ENCODE results near the gene ZNF780B. TPM values are rescaled to one million over a fixed set of nuclear protein-coding genes. Genes with fewer than 3 reads are reported as not detected.

The ZNF780B gene
- total RNA-seq (10 to 100 TPM; 32.7 to 35.7 TPM), polyA plus RNA-seq (ENCODE audit: insufficient read length in 2 of 2) (10 to 100 TPM; 17.7 to 18.9 TPM)
- long read RNA-seq, donor 1, result 0 reads
- long read RNA-seq, donor 2, result 0 reads
- long read RNA-seq, donor 3, result 0 reads
- long read RNA-seq, donor 4, result 0 reads

DNA sequence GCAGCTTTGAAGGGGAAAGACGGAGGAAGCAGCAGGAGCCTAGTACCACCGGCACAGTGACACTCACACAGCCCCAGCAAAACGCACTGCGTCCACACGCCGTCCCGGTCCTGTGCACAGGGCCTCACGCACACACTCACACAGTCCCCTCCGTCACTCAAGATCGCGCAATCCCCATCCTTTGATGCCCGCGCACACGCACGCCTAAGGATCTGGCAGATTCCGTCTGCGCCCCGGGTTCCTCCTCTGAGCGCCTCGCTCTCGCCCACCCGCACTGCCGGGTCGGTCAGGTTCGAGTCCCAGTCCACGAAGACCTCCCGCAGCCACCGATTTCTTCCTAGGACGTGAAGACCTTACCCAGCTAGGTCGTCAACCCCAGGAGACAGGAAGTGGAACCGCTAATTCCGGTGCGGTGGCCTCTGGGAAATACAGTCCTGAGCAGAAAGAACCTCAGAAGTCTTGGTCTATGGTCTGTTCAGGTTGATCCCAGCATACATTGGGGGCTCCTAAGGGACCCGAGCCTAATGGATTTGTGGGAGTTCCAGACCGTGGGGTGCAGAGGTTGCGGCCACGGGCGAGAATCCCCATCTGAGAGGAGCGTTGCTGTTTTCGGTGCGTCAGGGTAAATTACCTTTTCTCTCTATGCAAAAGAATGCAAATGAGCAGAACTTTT lies at the start of gene ZNF780B:
TSS of gene ZNF780B (minus strand) at position 400 of the 673 bp plus-strand sequence. CDS start 5,899 bp downstream, outside the sequence.
- 0% methylated on average over 33 of the region's 41 CpGs for WGBS (ENCODE audit: insufficient coverage)
- Histone ChIP-seq H3K4me3 (ENCODE audit: low read depth, low read length) (peak within 1 kb of the TSS; percentile 66), H3K27me3 (ENCODE audit: control insufficient read depth, insufficient read depth, low read length) (no peaks in the 10 kb centered on the region), H3K36me3 (ENCODE audit: control insufficient read depth, insufficient read depth, low read length) (no peaks in the 10 kb centered on the region), H3K9me3 (ENCODE audit: control insufficient read depth, insufficient read depth, low read length) (peaks cover 6% of the 10 kb centered on the region), H3K27ac (ENCODE audit: low read depth, low read length) (peak within 1 kb of the TSS; percentile 74), H3K4me1 (ENCODE audit: control insufficient read depth, insufficient read depth, low read length) (peaks cover 3% of the 10 kb centered on the region)
- DNase-seq (ENCODE audit: low read depth in 4 of 6, low spot score in 6 of 6), result peak; percentile 57 to 94 (median 68)

DNA sequence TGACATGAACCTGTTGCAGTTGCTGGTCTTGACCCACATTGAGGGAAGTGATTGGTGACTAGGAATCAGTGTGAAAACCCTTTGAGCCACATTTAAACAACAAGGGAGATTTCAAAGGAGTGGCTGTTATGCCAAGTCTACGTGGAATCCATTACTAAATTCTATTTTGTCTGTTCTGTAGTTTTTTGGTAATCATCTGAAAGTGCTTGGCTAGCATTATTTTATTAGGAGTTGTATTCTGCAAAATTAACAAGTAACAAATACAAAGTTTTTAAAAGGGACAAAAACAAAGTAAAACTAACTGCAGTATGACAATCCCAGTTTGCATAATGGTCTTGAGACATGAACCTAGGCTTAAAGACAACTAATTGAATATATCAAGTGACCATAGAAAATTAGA lies 48.7 kb upstream of the ZNF780B start:
- no peaks in the 10 kb centered on the region for H3K27me3 ChIP-seq (ENCODE audit: control insufficient read depth, insufficient read depth, low read length)
- H3K4me3 ChIP-seq (ENCODE audit: low read depth, low read length), result no peak overlapping the region
- no peak overlapping the region for H3K27ac ChIP-seq (ENCODE audit: low read depth, low read length)
- H3K4me1 ChIP-seq (ENCODE audit: control insufficient read depth, insufficient read depth, low read length), result no peaks in the 10 kb centered on the region
- no peaks in the 10 kb centered on the region for H3K36me3 ChIP-seq (ENCODE audit: control insufficient read depth, insufficient read depth, low read length)
- no CpG with 5 or more reads among the region's 1 CpG for WGBS (ENCODE audit: insufficient coverage)
- H3K9me3 ChIP-seq (ENCODE audit: control insufficient read depth, insufficient read depth, low read length), result no peaks in the 10 kb centered on the region
- no peak for DNase-seq (ENCODE audit: low read depth in 4 of 6, low spot score in 6 of 6)

DNA sequence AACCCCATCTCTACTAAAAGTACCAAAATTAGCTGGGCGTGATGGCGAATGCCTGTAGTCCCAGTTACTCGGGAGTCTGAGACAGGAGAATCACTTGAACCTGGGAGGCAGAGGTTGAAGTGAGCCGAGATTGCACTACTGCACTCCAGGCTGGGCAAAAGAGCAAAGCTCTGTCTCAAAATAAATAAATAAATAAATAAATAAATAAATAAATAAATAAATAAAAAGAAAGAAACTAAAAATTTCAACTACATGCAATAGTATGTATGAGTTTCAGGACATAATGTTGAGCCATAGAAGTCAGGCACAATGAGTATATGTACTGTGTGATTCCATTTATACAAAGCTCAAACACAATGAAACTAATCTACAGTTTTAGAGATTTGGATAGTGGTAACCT lies 47.6 kb upstream of the ZNF780B start:
- H3K4me1 ChIP-seq (ENCODE audit: control insufficient read depth, insufficient read depth, low read length), result no peaks in the 10 kb centered on the region
- no peaks in the 10 kb centered on the region for H3K27me3 ChIP-seq (ENCODE audit: control insufficient read depth, insufficient read depth, low read length)
- no peaks in the 10 kb centered on the region for H3K36me3 ChIP-seq (ENCODE audit: control insufficient read depth, insufficient read depth, low read length)
- no CpG with 5 or more reads among the region's 4 CpGs for WGBS (ENCODE audit: insufficient coverage)
- DNase-seq (ENCODE audit: low read depth in 4 of 6, low spot score in 6 of 6), result no peak
- H3K4me3 ChIP-seq (ENCODE audit: low read depth, low read length), result no peak overlapping the region
- no peaks in the 10 kb centered on the region for H3K9me3 ChIP-seq (ENCODE audit: control insufficient read depth, insufficient read depth, low read length)
- no peak overlapping the region for H3K27ac ChIP-seq (ENCODE audit: low read depth, low read length)

DNA sequence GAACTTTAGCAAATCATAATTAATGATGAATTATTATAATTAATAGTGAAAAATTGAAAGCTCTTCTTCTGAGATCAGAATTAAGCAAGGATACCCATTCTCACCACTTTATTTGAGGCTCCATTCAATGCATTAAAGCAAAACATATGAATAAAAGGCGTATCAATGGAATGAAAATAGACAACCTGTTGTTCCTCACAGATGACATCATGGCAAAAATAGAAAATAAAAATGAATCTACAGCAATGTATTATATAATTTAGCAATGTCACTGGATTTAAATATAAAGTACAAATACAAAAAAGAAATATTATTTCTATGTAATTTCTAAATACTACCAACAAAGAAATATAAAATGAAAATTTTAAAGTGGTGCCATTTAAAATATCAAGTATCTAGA lies 45.8 kb upstream of the ZNF780B start:
- no CpG with 5 or more reads among the region's 1 CpG for WGBS (ENCODE audit: insufficient coverage)
- Histone ChIP-seq H3K36me3 (ENCODE audit: control insufficient read depth, insufficient read depth, low read length) (no peaks in the 10 kb centered on the region), H3K27me3 (ENCODE audit: control insufficient read depth, insufficient read depth, low read length) (no peaks in the 10 kb centered on the region), H3K9me3 (ENCODE audit: control insufficient read depth, insufficient read depth, low read length) (no peaks in the 10 kb centered on the region), H3K4me3 (ENCODE audit: low read depth, low read length) (no peak overlapping the region), H3K27ac (ENCODE audit: low read depth, low read length) (no peak overlapping the region), H3K4me1 (ENCODE audit: control insufficient read depth, insufficient read depth, low read length) (no peaks in the 10 kb centered on the region)
- DNase-seq (ENCODE audit: low read depth in 4 of 6, low spot score in 6 of 6), result no peak

DNA sequence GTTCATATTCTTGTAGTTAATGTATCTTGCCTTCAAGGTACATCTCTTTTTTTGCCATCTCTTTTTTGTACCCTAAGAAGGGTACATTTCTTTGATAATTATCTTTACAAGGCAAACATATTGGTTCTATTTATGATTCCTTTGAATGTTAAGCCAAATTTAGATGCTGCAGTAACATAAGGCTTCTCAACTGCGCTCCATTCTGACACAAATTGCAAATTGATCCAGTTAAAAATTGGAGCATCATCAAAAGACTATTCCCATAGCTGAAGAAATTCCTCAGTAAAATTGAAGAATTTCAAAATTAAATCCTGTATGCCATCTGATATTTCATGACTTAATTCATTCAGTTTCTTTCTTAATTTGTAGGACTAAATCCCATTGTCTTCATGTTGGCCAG lies 37.4 kb upstream of the ZNF780B start:
- H3K4me3 ChIP-seq (ENCODE audit: low read depth, low read length), result no peak overlapping the region
- no peak overlapping the region for H3K27ac ChIP-seq (ENCODE audit: low read depth, low read length)
- no peaks in the 10 kb centered on the region for H3K9me3 ChIP-seq (ENCODE audit: control insufficient read depth, insufficient read depth, low read length)
- no peaks in the 10 kb centered on the region for H3K4me1 ChIP-seq (ENCODE audit: control insufficient read depth, insufficient read depth, low read length)
- no peaks in the 10 kb centered on the region for H3K36me3 ChIP-seq (ENCODE audit: control insufficient read depth, insufficient read depth, low read length)
- H3K27me3 ChIP-seq (ENCODE audit: control insufficient read depth, insufficient read depth, low read length), result peaks cover 2% of the 10 kb centered on the region
- no CpG with 5 or more reads among the region's 1 CpG for WGBS (ENCODE audit: insufficient coverage)
- peak in 1 of 6 donors; percentile 75 for DNase-seq (ENCODE audit: low read depth in 4 of 6, low spot score in 6 of 6)

DNA sequence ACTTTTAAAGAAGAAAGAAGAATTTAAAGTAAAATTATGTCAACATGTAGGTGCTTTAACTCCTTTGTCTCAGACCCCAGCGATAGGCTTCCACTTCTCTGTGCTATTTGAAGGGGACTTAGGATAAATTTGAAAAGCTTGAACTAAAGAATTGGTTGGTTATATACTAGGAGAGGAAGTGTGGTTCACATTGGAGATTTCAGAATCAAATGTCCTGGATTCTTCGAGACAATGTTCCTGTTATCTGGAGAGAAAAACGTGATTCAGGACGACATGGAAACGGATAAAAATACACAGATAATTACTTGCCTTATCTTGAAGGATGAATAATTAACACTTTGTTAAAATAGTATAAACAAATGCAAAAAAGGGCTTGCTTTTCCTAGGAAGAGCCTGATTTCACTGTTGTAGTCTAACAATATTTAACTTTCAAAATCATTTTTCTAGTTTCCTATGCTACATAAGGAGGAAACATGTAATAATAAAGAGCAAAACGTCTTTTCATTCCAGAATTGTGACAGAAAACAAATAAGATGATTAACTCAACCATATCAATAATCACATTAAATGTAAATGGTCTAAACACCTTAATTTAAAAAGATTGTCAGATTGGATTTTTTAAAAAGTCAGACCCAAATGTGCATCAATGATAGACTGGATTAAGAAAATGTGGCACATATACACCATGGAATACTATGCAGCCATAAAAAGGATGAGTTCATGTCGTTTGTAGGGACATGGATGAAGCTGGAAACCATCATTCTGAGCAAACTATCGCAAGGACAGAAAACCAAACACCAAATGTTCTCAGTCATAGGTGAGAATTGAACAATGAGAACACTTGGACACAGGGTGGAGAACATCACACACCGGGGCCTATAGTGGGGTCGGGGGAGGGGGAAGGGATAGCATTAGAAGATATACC lies 35.4 kb upstream of the ZNF780B start:
- Histone ChIP-seq H3K4me3 (ENCODE audit: low read depth, low read length) (peak overlapping the region; percentile 82), H3K36me3 (ENCODE audit: control insufficient read depth, insufficient read depth, low read length) (no peaks in the 10 kb centered on the region), H3K27me3 (ENCODE audit: control insufficient read depth, insufficient read depth, low read length) (peaks cover 2% of the 10 kb centered on the region), H3K27ac (ENCODE audit: low read depth, low read length) (peak overlapping the region; percentile 94), H3K9me3 (ENCODE audit: control insufficient read depth, insufficient read depth, low read length) (peaks cover 3% of the 10 kb centered on the region), H3K4me1 (ENCODE audit: control insufficient read depth, insufficient read depth, low read length) (no peaks in the 10 kb centered on the region)
- no peak for DNase-seq (ENCODE audit: low read depth in 4 of 6, low spot score in 6 of 6)
- WGBS (ENCODE audit: insufficient coverage), result 50% methylated on average over 2 of the region's 10 CpGs

DNA sequence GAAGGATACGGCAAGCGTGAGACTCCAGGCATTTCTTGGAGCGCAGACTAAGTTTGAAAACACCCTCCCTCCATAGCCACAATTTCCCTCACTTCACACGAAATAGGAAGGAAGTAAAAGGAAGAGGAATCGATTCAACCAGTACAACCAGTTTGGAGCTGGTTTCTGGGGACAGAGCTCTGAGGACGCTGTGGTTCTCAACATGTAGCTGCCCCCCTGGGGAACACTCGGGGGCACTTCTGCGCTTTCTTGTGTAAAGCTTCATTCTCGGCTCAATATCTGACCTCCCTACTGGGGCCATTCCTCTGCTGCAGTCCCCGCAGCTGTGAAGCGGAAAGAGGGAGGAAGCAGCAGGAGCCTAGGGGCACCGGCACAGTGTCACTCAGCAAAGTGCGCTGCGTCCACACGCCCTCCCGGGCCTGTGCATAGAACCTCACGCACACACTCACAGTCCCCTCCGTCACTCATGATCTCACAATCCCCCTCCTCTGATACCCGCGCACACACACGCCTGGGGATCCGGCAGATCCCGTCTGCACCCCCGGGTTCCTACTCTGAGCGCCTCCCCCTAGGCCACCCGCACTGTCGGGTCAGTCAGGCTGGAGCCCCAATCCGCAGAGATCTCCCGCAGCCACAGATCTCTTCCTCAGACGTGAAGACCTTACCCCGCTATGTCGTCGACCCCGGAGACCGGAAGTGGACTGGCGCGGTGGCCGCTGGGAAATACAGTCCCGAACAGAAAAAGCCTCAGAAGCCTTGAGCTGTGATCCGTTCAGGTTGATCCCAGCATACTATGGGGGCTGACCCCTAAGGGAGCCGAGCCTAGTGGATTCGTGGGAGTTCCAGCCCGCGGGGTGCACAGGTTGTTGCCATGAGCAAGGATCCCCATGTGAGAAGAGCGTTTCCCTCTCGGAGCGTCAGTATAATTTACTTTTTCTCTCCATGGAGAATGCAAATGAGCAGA lies 34.5 kb upstream of the ZNF780B start, which contains the start of gene ZNF780A:
TSS of gene ZNF780A (minus strand) at position 703 of the 964 bp plus-strand sequence. CDS start 6,190 bp downstream, outside the sequence.
- Histone ChIP-seq H3K4me3 (ENCODE audit: low read depth, low read length) (peak within 1 kb of the TSS; percentile 82), H3K36me3 (ENCODE audit: control insufficient read depth, insufficient read depth, low read length) (no peaks in the 10 kb centered on the region), H3K9me3 (ENCODE audit: control insufficient read depth, insufficient read depth, low read length) (peaks cover 3% of the 10 kb centered on the region), H3K27ac (ENCODE audit: low read depth, low read length) (peak within 1 kb of the TSS; percentile 94), H3K27me3 (ENCODE audit: control insufficient read depth, insufficient read depth, low read length) (peaks cover 2% of the 10 kb centered on the region), H3K4me1 (ENCODE audit: control insufficient read depth, insufficient read depth, low read length) (no peaks in the 10 kb centered on the region)
- peak; percentile 51 to 93 (median 70) for DNase-seq (ENCODE audit: low read depth in 4 of 6, low spot score in 6 of 6)
- under 1% methylated on average over 41 of the region's 47 CpGs for WGBS (ENCODE audit: insufficient coverage)

DNA sequence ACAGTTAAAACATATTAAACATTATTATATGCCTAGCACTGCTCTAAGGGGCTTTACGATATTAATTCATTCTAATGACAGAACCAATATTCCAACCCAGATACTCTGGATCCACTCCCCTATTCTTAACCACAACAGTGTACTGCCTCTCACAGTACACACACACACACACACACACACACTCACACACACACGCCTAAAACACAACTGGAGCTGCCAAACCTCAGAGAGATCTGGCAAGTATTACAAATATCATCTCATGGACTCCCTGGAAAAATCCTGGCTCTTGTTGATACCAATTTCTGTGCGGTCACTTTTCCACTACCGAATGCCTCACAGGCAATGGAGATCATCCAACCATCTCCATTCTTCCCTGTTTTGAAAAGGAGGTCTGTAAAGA lies 33.4 kb upstream of the ZNF780B start:
- Histone ChIP-seq H3K27ac (ENCODE audit: low read depth, low read length) (no peak overlapping the region), H3K4me1 (ENCODE audit: control insufficient read depth, insufficient read depth, low read length) (no peaks in the 10 kb centered on the region), H3K9me3 (ENCODE audit: control insufficient read depth, insufficient read depth, low read length) (peaks cover 3% of the 10 kb centered on the region), H3K36me3 (ENCODE audit: control insufficient read depth, insufficient read depth, low read length) (no peaks in the 10 kb centered on the region), H3K4me3 (ENCODE audit: low read depth, low read length) (peak overlapping the region; percentile 82), H3K27me3 (ENCODE audit: control insufficient read depth, insufficient read depth, low read length) (no peaks in the 10 kb centered on the region)
- peak in 1 of 6 donors; percentile 30 for DNase-seq (ENCODE audit: low read depth in 4 of 6, low spot score in 6 of 6)
- WGBS (ENCODE audit: insufficient coverage), result 100% methylated on average over 1 of the region's 4 CpGs
